ENCODE results near the gene ERP44. TPM values are rescaled to one million over a fixed set of nuclear protein-coding genes. Genes with fewer than 3 reads are reported as not detected.

The ERP44 gene
- total RNA-seq, 1 donor from 2014 or later, result 16.5 TPM

DNA sequence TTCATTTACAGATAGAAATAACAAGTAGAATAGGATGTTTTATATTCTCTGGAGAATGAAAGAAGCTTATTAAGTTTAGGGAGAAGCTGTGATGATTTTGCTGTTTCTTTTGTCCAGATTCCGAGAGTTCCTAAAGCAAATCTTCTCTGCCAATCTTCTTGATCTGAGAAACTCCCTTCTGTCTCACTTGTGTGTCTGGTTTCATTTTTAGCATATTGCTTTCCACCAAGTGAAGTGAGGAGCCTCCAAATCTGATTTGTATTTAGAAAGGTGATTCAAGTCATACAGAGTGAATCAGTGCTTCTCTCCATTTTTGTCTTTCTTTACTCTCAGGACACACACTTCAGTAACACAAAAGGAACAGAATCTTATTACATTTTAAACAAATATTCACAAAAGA lies 144.0 kb downstream of the ERP44 start:
- POLR2A ChIA-PET, result no interaction called here
- H3K27ac Mint-ChIP-seq, result no peak overlapping the region
- TF ChIP-seq, protein P1, sequence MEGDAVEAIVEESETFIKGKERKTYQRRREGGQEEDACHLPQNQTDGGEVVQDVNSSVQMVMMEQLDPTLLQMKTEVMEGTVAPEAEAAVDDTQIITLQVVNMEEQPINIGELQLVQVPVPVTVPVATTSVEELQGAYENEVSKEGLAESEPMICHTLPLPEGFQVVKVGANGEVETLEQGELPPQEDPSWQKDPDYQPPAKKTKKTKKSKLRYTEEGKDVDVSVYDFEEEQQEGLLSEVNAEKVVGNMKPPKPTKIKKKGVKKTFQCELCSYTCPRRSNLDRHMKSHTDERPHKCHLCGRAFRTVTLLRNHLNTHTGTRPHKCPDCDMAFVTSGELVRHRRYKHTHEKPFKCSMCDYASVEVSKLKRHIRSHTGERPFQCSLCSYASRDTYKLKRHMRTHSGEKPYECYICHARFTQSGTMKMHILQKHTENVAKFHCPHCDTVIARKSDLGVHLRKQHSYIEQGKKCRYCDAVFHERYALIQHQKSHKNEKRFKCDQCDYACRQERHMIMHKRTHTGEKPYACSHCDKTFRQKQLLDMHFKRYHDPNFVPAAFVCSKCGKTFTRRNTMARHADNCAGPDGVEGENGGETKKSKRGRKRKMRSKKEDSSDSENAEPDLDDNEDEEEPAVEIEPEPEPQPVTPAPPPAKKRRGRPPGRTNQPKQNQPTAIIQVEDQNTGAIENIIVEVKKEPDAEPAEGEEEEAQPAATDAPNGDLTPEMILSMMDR (IDR thresholded peaks at IDR 0.05), result no peak
- intact Hi-C loops (cut with micrococcal nuclease), result no loop called here
- no peak overlapping the region for H3K4me3 Mint-ChIP-seq
- H3K4me1 Mint-ChIP-seq, result peaks cover 2% of the 10 kb centered on the region
- peaks cover 44% of the 10 kb centered on the region for H3K36me3 Mint-ChIP-seq (ENCODE audit: low read depth)
- CTCF ChIA-PET, result no interaction called here
- H3K9me3 Mint-ChIP-seq, result no peaks in the 10 kb centered on the region
- no peaks in the 10 kb centered on the region for H3K27me3 Mint-ChIP-seq
- ATAC-seq (ENCODE audit: low read depth) (no peak), DNase-seq (no peak)

DNA sequence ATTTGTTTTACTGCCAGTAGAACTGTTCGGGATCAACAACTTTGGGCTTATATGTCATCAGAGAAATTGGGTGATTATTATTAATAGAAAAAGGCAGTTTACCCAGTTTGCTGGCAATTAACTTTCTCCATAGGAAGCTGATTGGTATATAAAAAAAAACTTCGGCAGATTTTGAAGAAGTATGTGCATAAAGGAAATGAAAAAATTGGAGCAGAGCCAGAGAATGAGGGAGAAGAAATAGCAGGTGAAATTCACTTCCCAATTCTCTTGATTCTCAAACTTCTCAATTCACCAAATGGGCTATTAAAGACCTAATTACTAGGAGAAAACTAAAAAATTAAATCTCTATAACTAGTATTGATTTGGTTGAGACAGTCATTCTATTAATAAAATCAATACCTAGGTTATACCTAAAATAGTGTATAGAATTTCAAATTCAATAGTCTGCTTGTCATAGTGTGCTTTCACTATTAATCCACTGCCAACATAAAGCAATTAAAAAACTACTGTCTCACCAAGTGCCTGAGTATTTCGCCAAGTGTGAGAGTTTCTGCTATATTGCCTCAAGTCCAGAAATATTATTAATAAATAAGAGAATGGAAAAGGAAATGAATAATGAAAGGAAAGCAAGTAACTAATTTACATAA lies 144.8 kb downstream of the ERP44 start:
- no peak for ATAC-seq (ENCODE audit: low read depth)
- Mint-ChIP-seq H3K9me3 (no peaks in the 10 kb centered on the region), H3K27ac (no peak overlapping the region), H3K27me3 (no peaks in the 10 kb centered on the region), H3K36me3 (ENCODE audit: low read depth) (peaks cover 41% of the 10 kb centered on the region), H3K4me3 (no peak overlapping the region), H3K4me1 (peaks cover 2% of the 10 kb centered on the region)
- intact Hi-C loops (cut with micrococcal nuclease), result no loop called here
- DNase-seq, result no peak
- CTCF ChIA-PET, result no interaction called here
- POLR2A ChIA-PET, result no interaction called here
- TF ChIP-seq, protein P1 (IDR thresholded peaks at IDR 0.05), result no peak

DNA sequence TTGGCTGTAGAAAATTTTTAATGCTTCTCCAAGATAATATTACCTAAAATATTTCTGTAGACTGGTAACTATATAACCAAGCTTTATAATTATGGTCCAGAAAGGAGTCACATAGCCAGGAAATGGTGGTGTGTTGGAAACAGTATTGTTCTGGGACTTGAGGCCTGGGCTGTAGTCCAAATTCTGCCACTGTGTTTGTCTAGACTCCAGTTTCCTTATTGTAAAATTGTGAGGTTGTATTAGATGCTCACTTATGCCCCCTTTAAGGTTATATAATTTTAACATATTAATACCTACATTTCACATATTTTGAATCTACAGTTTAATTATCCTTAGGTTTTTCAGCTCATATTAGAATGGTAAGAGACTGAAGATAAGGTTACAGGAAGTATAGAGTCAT lies 149.9 kb downstream of the ERP44 start:
- intact Hi-C loops (cut with micrococcal nuclease), result no loop called here
- DNase-seq (no peak), ATAC-seq (ENCODE audit: low read depth) (no peak)
- H3K27me3 Mint-ChIP-seq, result no peaks in the 10 kb centered on the region
- no peak overlapping the region for H3K27ac Mint-ChIP-seq
- H3K9me3 Mint-ChIP-seq, result no peaks in the 10 kb centered on the region
- peaks cover 28% of the 10 kb centered on the region for H3K36me3 Mint-ChIP-seq (ENCODE audit: low read depth)
- no peak overlapping the region for H3K4me3 Mint-ChIP-seq
- peaks cover 2% of the 10 kb centered on the region for H3K4me1 Mint-ChIP-seq
- ChIA-PET CTCF (interaction anchor here (1.3 kb wide), 1 partner anchor 143 kb away, joined by 3 read pairs; no protein-coding TSS in a partner anchor), POLR2A (interaction anchor here (0.6 kb wide), 1 partner anchor 558 kb away, joined by 6 read pairs; no protein-coding TSS in a partner anchor)
- TF ChIP-seq, protein P1 (IDR thresholded peaks at IDR 0.05), result no peak

DNA sequence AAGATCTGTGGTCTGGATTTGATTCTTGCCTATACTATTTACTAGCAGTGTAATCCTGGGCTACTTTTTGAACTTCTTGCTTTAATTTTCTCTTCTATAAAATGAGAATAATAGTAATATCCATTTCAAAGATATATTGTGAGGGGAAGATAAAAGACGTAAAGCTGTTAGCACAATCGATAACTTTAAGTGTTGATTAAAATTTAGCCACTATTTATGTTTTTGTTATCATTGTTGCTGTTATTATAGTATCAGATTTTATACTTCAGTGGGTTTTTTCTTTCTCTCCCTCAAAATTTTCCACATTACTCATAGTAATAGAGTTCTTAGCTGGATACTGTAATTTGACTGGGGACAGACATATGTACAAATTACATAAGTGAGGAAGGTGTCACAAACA lies 150.3 kb downstream of the ERP44 start:
- H3K27me3 Mint-ChIP-seq, result no peaks in the 10 kb centered on the region
- ATAC-seq (ENCODE audit: low read depth) (no peak), DNase-seq (no peak)
- intact Hi-C loops (cut with micrococcal nuclease), result no loop called here
- ChIA-PET POLR2A (interaction anchor here (0.6 kb wide), 1 partner anchor 558 kb away, joined by 6 read pairs; no protein-coding TSS in a partner anchor), CTCF (interaction anchor here (1.3 kb wide), 1 partner anchor 143 kb away, joined by 3 read pairs; no protein-coding TSS in a partner anchor)
- TF ChIP-seq, protein P1 (IDR thresholded peaks at IDR 0.05), result no peak
- no peak overlapping the region for H3K27ac Mint-ChIP-seq
- H3K36me3 Mint-ChIP-seq (ENCODE audit: low read depth), result peaks cover 28% of the 10 kb centered on the region
- H3K9me3 Mint-ChIP-seq, result no peaks in the 10 kb centered on the region
- no peak overlapping the region for H3K4me3 Mint-ChIP-seq
- H3K4me1 Mint-ChIP-seq, result no peaks in the 10 kb centered on the region

DNA sequence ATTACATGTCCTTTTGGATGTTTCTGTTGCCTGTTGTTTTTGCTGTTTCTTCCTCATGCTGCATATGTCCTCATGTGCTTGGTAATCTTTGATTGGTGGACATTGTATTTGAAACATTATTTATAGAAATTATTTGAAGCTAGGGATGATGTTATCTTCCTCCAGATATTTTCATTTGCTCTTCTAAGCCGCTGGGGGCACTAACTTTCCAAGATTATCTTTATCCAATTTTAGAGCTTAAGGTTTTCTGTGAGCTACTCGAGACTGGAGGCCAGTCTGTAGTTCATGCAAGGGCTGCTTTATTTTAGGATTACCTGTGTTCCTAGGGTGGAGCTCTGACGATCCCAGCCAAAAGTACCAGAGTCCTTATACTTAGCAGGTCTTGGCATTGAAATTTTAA lies 151.4 kb downstream of the ERP44 start:
- ATAC-seq (ENCODE audit: low read depth) (no peak), DNase-seq (no peak)
- H3K27me3 Mint-ChIP-seq, result no peaks in the 10 kb centered on the region
- peaks cover 30% of the 10 kb centered on the region for H3K36me3 Mint-ChIP-seq (ENCODE audit: low read depth)
- no peak overlapping the region for H3K27ac Mint-ChIP-seq
- POLR2A ChIA-PET, result interaction anchor here (0.7 kb wide), 1 partner anchor 464 kb away, joined by 3 read pairs; no protein-coding TSS in a partner anchor
- no peaks in the 10 kb centered on the region for H3K4me1 Mint-ChIP-seq
- intact Hi-C loops (cut with micrococcal nuclease), result no loop called here
- H3K4me3 Mint-ChIP-seq, result no peak overlapping the region
- TF ChIP-seq, protein P1 (IDR thresholded peaks at IDR 0.05), result no peak
- no peaks in the 10 kb centered on the region for H3K9me3 Mint-ChIP-seq
- CTCF ChIA-PET, result interaction anchor here (0.6 kb wide), 1 partner anchor 999 kb away, joined by 3 read pairs; no protein-coding TSS in a partner anchor

Measured in activated B cell treated with CpG ODN at 0.5 μM for 24 hours (primary cell).